Nephron progenitor cell (in vitro differentiated cells): ENCODE results near the gene MAP4K4.
"Not testable (repeated sequence)": the region's sequence is repeated elsewhere in the genome, so short reads cannot be mapped to it uniquely, and the experiment has no call there.

Source experiments
- DNase-seq: peaks from one replicate; pipeline ENCODE4 v3.0.0; 2021
- H3K27ac Mint-ChIP-seq: 2 replicates; pipeline ENCODE4 v1.8.0; 2021; ENCODE audit warnings: mild to moderate bottlenecking, moderate library complexity, mixed read lengths
- H3K27me3 Mint-ChIP-seq: 2 replicates; pipeline ENCODE4 v1.8.0; 2021; ENCODE audit warnings: mild to moderate bottlenecking, low read depth, mixed read lengths; ENCODE audit not compliant: poor library complexity
- H3K36me3 Mint-ChIP-seq: 2 replicates; pipeline ENCODE4 v1.8.0; 2021; ENCODE audit warnings: low read depth, mixed read lengths
- H3K4me1 Mint-ChIP-seq: 2 replicates; pipeline ENCODE4 v1.8.0; 2021; ENCODE audit warnings: mixed read lengths
- H3K4me3 Mint-ChIP-seq: 2 replicates; pipeline ENCODE4 v1.8.0; 2021; ENCODE audit warnings: mild to moderate bottlenecking, moderate library complexity, mixed read lengths
- H3K9me3 Mint-ChIP-seq: 2 replicates; pipeline ENCODE4 v1.8.0; 2021; ENCODE audit warnings: mild to moderate bottlenecking, moderate library complexity, mixed read lengths
- CTCF ChIP-seq: fragments of 200-600 bp; sonication (generic); IDR thresholded peaks from 2 replicates; pipeline ENCODE4 v1.5.0; 2021; ENCODE audit warnings: antibody characterized with exemption

Gene MAP4K4

DNA sequence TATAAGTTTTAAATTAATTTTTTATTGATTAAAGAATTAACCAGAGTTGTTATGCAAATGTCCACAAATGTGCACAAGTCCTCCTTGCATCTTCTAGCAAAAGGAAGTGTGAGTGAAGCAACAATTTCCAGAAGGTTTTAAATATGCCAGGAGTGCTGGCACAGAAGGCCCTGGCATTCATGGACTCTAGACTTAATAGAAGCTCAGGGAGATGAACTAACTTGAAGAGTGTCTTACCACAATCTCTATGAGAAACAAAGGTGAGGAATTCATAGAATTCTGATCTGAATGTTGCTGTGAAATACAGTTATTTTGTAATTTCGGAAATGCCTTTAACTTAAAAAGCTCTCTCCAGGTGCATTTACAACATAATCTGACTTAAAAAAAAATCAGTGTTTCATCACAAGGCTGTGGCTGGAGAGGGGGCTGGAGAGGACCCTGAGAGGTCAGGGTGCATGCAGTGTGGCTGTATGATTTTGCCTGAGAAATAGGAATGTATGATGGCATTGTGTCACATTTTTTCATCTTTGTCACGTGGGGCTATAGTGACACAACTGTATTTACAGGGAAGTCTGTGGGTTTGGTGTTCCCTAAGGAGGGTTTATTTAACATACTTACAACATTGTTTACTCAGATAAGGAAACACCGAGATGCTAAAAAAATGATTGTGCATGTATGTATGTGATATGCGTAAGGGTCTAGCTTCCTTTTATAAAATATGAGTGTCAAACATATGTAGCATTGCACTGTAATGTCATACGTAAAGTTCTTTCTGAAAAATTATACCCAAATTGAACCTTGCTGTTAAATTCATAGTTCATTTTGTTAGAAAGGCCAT, 66.2 kb downstream of the MAP4K4 start:
- Mint-ChIP-seq H3K4me3 (no peak overlapping the region), H3K27ac (peak overlapping the region; percentile 71), H3K27me3 (no peaks in the 10 kb centered on the region), H3K36me3 (peaks cover 5% of the 10 kb centered on the region), H3K9me3 (peaks cover under 1% of the 10 kb centered on the region), H3K4me1 (peaks cover 68% of the 10 kb centered on the region)
- DNase-seq: no peak
- no peak for TF ChIP-seq CTCF

DNA sequence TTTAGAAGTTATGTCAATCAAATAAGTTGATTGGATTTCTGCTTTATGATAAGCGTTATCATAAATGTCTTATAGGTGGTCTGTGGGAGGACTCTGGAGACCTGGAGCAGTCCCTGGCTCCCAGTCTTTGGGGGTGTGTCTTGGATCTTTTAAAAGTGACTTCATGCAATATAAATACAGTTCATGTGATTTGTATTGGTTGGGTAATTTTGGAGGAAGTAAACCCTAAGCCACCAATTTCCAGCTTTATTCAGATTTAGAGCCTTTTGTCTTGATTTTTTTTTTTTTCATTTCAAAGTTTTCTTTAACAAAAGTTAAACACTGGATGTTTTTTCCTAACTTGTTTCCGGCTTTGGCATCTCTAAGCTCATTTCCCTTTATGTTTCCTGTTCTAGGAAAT, 68.8 kb downstream of the MAP4K4 start:
- no peak overlapping the region for H3K4me3 Mint-ChIP-seq
- no peak for TF ChIP-seq CTCF

GRCh38 chr2:101766871-101767739, 69.6 kb downstream of the MAP4K4 start:
- H3K27ac Mint-ChIP-seq: peak overlapping the region; percentile 83
- peaks cover 11% of the 10 kb centered on the region for H3K36me3 Mint-ChIP-seq
- no peaks in the 10 kb centered on the region for H3K27me3 Mint-ChIP-seq

More for the DNA sequence above, 68.8 kb downstream of the MAP4K4 start:
- peak overlapping the region; percentile 85 for H3K27ac Mint-ChIP-seq
- H3K9me3 Mint-ChIP-seq: no peaks in the 10 kb centered on the region
- peaks cover 78% of the 10 kb centered on the region for H3K4me1 Mint-ChIP-seq
- H3K27me3 Mint-ChIP-seq: no peaks in the 10 kb centered on the region
- peaks cover 10% of the 10 kb centered on the region for H3K36me3 Mint-ChIP-seq
- no peak for DNase-seq

DNA sequence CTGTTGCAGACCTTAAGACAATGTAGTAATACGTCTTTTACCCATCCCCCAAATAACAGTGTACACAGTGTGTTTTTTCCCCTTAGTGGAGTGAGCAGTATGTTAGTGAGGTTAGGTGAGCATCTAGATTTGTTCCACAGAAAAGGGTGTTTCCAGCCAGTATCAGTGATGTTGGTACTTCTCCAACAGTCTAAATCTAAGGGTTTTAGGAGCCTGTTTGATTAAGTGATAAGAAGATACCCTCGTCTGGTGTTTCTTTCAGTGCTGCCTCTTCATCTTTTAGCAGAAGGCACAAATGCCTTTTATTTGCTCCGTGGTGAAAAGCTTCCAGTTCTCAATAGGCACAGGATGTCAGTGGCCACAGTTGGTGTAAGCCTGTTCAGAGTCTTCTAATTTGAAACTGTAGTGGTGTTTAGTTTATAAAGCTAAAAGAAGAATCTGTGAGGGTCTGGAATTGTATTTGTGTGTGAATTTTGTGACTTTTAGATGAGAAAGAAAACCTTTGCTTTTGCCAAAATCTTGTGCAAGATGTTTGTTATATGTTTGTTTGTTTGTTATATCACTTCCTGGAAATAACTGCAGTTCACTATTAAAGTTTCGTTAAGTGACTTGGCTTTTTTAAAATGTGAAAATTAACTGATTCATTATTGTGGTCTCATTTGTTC, 71.2 kb downstream of the MAP4K4 start:
- Mint-ChIP-seq H3K9me3 (peaks cover 6% of the 10 kb centered on the region), H3K27ac (no peak overlapping the region), H3K27me3 (no peaks in the 10 kb centered on the region), H3K4me3 (no peak overlapping the region), H3K36me3 (peaks cover 23% of the 10 kb centered on the region), H3K4me1 (peaks cover 75% of the 10 kb centered on the region)
- no peak for TF ChIP-seq CTCF
- DNase-seq: no peak

More at GRCh38 chr2:101766871-101767739, 69.6 kb downstream of the MAP4K4 start:
- DNase-seq: no peak
- Mint-ChIP-seq H3K9me3 (no peaks in the 10 kb centered on the region), H3K4me1 (peaks cover 81% of the 10 kb centered on the region), H3K4me3 (no peak overlapping the region)
- no peak for TF ChIP-seq CTCF

DNA sequence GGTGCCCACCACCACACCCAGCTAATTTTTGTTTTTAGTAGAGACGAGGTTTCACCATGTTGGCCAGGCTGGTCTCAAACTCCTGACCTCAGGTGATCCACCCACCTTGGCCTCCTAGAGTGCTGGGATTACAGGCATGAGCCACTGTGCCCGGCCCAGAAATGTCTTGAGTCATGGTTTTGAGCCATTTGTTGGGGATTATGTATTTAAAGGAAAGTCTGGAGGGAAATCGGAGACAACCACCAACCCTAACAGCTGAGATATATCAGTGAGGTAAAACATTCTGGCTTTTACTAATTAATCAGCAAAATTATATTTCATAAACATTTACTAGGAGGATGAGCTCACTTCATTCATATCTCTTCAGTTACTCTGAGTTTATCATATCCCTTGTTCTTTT, 72.2 kb downstream of the MAP4K4 start:
- not testable (repeated sequence) for H3K4me3 Mint-ChIP-seq, H3K27ac Mint-ChIP-seq
- H3K4me1 Mint-ChIP-seq: peaks cover 75% of the 10 kb centered on the region

DNA sequence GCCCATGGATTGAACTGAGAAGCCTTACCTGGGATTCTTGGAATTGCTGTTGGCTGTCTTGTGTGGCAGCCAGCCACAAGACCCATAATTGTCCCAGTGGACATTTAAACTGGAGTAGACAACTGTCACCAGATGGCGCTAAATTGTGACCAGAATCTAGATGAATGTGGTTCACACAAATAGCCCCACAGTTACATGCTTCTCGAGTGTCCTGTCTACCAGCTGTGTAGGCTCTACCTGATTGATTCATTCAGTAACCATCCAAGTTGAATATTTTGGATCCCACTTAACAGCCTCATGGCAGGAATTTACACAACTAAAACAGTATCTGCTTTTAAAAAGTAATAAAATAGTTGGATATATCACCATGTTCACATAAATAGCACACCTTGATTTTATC, 73.2 kb downstream of the MAP4K4 start:
- peaks cover 77% of the 10 kb centered on the region for H3K4me1 Mint-ChIP-seq
- TF ChIP-seq CTCF: no peak
- DNase-seq: no peak
- H3K4me3 Mint-ChIP-seq: no peak overlapping the region
- H3K9me3 Mint-ChIP-seq: peaks cover 9% of the 10 kb centered on the region
- no peaks in the 10 kb centered on the region for H3K27me3 Mint-ChIP-seq
- peaks cover 27% of the 10 kb centered on the region for H3K36me3 Mint-ChIP-seq
- H3K27ac Mint-ChIP-seq: peak overlapping the region; percentile 19

More for the DNA sequence above, 72.2 kb downstream of the MAP4K4 start:
- peaks cover 27% of the 10 kb centered on the region for H3K36me3 Mint-ChIP-seq
- not testable (repeated sequence) for H3K9me3 Mint-ChIP-seq, DNase-seq, H3K27me3 Mint-ChIP-seq
